ENCODE data around the gene FBXL4. TPM values are rescaled to one million over a fixed set of nuclear protein-coding genes. Genes with fewer than 3 reads are reported as not detected.

FBXL4 gene
- total RNA-seq, 2 experiments from 2014 or later, result 16.4 to 17.5 TPM

DNA sequence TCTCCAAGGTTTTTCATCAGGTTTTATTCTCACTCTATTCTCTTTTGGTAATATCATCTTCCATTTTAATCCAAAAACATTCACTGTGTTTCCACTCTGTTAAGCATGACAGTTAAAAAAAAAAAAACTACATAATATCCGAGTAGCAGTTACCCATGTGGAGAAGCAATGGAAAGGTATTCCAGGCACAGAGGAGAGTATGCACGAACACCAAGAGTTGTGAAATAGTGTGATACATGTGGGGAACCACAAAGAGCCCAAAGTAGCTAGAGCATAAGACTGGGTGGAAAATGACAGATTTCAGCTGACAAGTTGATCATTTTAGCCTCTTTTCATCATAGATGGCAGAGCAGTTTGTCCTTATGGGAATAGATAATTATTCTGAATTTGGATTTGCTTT, 19.9 kb upstream of the FBXL4 start:
- Mint-ChIP-seq H3K4me1 (ENCODE audit: low read depth) (no peaks in the 10 kb centered on the region), H3K36me3 (ENCODE audit: low read depth) (no peaks in the 10 kb centered on the region), H3K27ac (no peak overlapping the region), H3K27me3 (peaks cover 10% of the 10 kb centered on the region), H3K9me3 (peaks cover 2% of the 10 kb centered on the region), H3K4me3 (no peak overlapping the region)
- TF ChIP-seq, protein P1, sequence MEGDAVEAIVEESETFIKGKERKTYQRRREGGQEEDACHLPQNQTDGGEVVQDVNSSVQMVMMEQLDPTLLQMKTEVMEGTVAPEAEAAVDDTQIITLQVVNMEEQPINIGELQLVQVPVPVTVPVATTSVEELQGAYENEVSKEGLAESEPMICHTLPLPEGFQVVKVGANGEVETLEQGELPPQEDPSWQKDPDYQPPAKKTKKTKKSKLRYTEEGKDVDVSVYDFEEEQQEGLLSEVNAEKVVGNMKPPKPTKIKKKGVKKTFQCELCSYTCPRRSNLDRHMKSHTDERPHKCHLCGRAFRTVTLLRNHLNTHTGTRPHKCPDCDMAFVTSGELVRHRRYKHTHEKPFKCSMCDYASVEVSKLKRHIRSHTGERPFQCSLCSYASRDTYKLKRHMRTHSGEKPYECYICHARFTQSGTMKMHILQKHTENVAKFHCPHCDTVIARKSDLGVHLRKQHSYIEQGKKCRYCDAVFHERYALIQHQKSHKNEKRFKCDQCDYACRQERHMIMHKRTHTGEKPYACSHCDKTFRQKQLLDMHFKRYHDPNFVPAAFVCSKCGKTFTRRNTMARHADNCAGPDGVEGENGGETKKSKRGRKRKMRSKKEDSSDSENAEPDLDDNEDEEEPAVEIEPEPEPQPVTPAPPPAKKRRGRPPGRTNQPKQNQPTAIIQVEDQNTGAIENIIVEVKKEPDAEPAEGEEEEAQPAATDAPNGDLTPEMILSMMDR (IDR thresholded peaks at IDR 0.05), result no peak
- ChIA-PET POLR2A (no interaction called here), CTCF (no interaction called here)
- intact Hi-C loops (cut with micrococcal nuclease), result no loop called here
- DNase-seq (no peak), ATAC-seq (no peak)

DNA sequence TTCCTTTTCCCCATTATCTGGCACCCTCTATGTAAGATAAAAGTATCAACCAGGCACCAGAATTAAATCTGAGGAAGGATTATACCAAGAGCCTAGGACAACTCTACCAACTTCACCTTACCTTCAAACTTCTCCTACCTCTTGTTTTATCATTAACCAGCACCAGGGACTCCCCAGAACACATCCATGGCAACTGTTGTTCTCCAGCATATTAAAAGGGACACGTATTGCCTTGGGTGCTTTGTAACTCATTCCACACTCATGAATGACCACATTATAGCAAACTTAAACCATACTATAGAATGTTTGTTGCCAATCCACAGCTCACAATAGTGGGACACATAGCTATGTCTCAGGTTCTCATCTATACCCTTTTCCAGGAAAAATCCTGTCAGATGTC, 11.9 kb upstream of the FBXL4 start:
- ChIA-PET CTCF (no interaction called here), POLR2A (no interaction called here)
- Mint-ChIP-seq H3K4me1 (ENCODE audit: low read depth) (no peaks in the 10 kb centered on the region), H3K36me3 (ENCODE audit: low read depth) (no peaks in the 10 kb centered on the region), H3K27me3 (peaks cover 14% of the 10 kb centered on the region), H3K9me3 (no peaks in the 10 kb centered on the region), H3K27ac (no peak overlapping the region), H3K4me3 (no peak overlapping the region)
- ATAC-seq, result no peak
- TF ChIP-seq, protein P1 (IDR thresholded peaks at IDR 0.05), result no peak
- DNase-seq, result no peak
- intact Hi-C loops (cut with micrococcal nuclease), result no loop called here

DNA sequence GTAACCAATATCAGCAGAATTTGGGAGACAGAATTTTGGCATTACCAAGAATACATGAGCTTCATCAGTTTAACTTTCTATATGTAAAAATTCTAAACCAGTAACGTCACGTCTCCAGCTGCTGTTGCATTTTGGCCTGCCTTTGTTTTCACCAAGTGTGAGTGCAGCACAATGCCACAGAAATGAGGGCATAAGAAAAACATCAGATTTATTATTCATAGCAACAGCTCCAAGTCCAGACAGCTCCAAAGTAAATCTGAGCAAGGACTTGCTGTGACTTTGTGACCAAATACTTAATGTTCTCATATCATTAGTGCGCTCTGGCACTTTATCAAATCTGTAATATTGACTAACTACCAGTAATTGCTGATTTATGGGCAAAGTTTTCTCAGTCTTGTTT, 11.0 kb upstream of the FBXL4 start:
- Mint-ChIP-seq H3K9me3 (no peaks in the 10 kb centered on the region), H3K36me3 (ENCODE audit: low read depth) (no peaks in the 10 kb centered on the region), H3K4me3 (no peak overlapping the region), H3K27me3 (peaks cover 9% of the 10 kb centered on the region), H3K4me1 (ENCODE audit: low read depth) (no peaks in the 10 kb centered on the region), H3K27ac (no peak overlapping the region)
- TF ChIP-seq, protein P1 (IDR thresholded peaks at IDR 0.05), result no peak
- ChIA-PET CTCF (interaction anchor here (1.2 kb wide), 1 partner anchor 160 kb away, joined by 4 read pairs; no protein-coding TSS in a partner anchor), POLR2A (interaction anchor here (0.7 kb wide), 1 partner anchor 11 kb away, joined by 3 read pairs; the partner anchor contains the start of gene FBXL4)
- DNase-seq (no peak), ATAC-seq (no peak)
- intact Hi-C loops (cut with micrococcal nuclease), result no loop called here

DNA sequence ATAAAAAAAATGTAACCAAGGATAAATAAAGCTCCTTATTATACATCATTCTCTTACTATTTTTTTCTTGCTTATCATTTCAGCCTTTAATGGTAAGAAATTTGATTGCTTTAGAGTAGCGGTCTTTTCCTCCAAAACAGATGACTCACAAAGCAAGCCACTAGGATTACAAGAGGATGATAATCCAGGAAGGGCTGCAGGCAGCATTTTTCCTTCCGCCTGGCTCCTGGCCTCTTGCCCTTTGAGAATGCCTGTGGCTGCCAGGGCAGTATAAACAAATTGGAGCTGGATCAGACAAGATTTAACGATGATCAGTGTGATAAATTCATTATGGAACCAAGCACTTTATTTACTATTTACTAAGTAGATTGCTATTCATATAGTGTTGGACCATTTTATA, 9.7 kb upstream of the FBXL4 start:
- Mint-ChIP-seq H3K36me3 (ENCODE audit: low read depth) (no peaks in the 10 kb centered on the region), H3K27ac (no peak overlapping the region), H3K4me3 (no peak overlapping the region), H3K4me1 (ENCODE audit: low read depth) (no peaks in the 10 kb centered on the region), H3K9me3 (no peaks in the 10 kb centered on the region), H3K27me3 (peaks cover 3% of the 10 kb centered on the region)
- ATAC-seq (no peak), DNase-seq (no peak)
- TF ChIP-seq, protein P1 (IDR thresholded peaks at IDR 0.05), result no peak
- intact Hi-C loops (cut with micrococcal nuclease), result no loop called here
- ChIA-PET CTCF (no interaction called here), POLR2A (no interaction called here)

DNA sequence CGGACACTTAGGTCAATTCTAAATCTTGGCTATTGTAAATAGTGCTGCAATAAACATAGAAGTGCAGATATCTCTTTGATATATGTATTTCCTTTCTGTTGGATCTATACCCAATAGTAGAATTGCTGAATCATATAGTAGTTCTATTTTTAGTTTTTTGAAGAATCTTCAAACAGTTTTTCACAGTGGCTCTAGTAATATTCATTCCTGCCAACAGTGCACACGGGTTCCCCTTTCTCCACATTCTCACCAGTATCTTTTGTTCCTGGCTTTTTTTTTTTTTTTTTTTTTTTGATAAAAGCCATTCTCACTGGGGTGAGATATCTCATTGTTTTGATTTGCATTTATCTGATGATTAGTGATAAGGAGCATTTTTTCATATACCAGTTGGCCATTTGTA, 1.8 kb upstream of the FBXL4 start:
- no peak for DNase-seq
- peaks cover 2% of the 10 kb centered on the region for H3K27me3 Mint-ChIP-seq
- ATAC-seq, result no peak
- H3K4me3 Mint-ChIP-seq, result no peak overlapping the region
- H3K9me3 Mint-ChIP-seq, result no peaks in the 10 kb centered on the region
- peaks cover 17% of the 10 kb centered on the region for H3K4me1 Mint-ChIP-seq (ENCODE audit: low read depth)
- TF ChIP-seq, protein P1 (IDR thresholded peaks at IDR 0.05), result no peak
- ChIA-PET CTCF (no interaction called here), POLR2A (no interaction called here)
- peaks cover 7% of the 10 kb centered on the region for H3K36me3 Mint-ChIP-seq (ENCODE audit: low read depth)
- no peak overlapping the region for H3K27ac Mint-ChIP-seq
- intact Hi-C loops (cut with micrococcal nuclease), result no loop called here
